K562 (cell line): ENCODE results near the gene ZNF296. TPM values are rescaled to one million over a fixed set of nuclear protein-coding genes. Genes with fewer than 3 reads are reported as not detected.

Source experiments
- ATAC-seq: fragments of 200-7000 bp; cut with Tn5 transposase; 3 replicates; pipeline ENCODE4 v1.9.1; 2020; ENCODE audit warnings: moderate library complexity
- BruUV-seq: library from RNA; stranded (reverse); fragments of 400-500 nt; replicated peaks from 2 replicates; lab custom pipeline; 2021; lab: Mats Ljungman, UMichigan
- CTCF ChIA-PET: fragments of 300-600 bp; formaldehyde crosslinking; extraction: SDS; loops from one replicate; lab custom pipeline; 2021; ENCODE audit warnings: low intra/inter-chr PET ratio; lab: Yijun Ruan, JAX
- POLR2A ChIA-PET: fragments of 300-600, 350-650 bp; sonication (Branson Sonifier 250); formaldehyde crosslinking; extraction: SDS; loops from one replicate; lab custom pipeline; 2021; ENCODE audit warnings: antibody characterized with exemption, inconsistent platforms; lab: Yijun Ruan, JAX
- DNase-seq, 4 experiments: peaks; one replicate each; pipeline versions ENCODE4 v3.0.0 to v3.0.0-alpha.2; 2011 to 2018; ENCODE audit warnings: low spot score in 3 of 4, mixed read lengths in 3 of 4; ENCODE audit errors: extremely low read depth in 1 of 4
- FAIRE-seq: peaks from 2 replicates; lab custom pipeline; 2011; peaks lifted over from hg19 to GRCh38; lab: Jason Lieb, UNC
- H2AFZ ChIP-seq: 2 replicates; pipeline ENCODE4 v1.6.0; 2011; ENCODE audit warnings: low read depth, low read length, control low read depth, inconsistent platforms
- H3K27ac ChIP-seq: fragments of 200-600 bp; 3 replicates; pipeline ENCODE4 v1.8.0; 2011; ENCODE audit warnings: low read depth, mild to moderate bottlenecking, control low read depth, inconsistent platforms, low read length, moderate library complexity, mixed read lengths; ENCODE audit errors: extremely low read depth
- H3K27me3 ChIP-seq, 2 experiments: fragments of 300-600 bp in 1 of 2; 2 replicates in 1 of 2; 3 replicates in 1 of 2; pipeline versions ENCODE4 v1.6.0 to v1.8.0; 2011; ENCODE audit warnings: inconsistent platforms in 2 of 2, low read length in 2 of 2, mild to moderate bottlenecking in 1 of 2, mixed read lengths in 1 of 2, moderate library complexity in 1 of 2; ENCODE audit not compliant: control insufficient read depth in 2 of 2, insufficient read depth in 2 of 2
- H3K36me3 ChIP-seq: fragments of 300-600 bp; 3 replicates; pipeline ENCODE4 v1.8.0; 2011; ENCODE audit warnings: mild to moderate bottlenecking, low read length, inconsistent platforms; ENCODE audit not compliant: control insufficient read depth, insufficient read depth
- H3K4me1 ChIP-seq, 2 experiments: fragments of 200-600 bp in 1 of 2; replicated peaks in 1 of 2; 2 replicates in 1 of 2; 3 replicates in 1 of 2; pipeline versions ENCODE4 v1.5.1 to v1.8.0; 2011; ENCODE audit warnings: inconsistent platforms in 2 of 2, low read length in 2 of 2, mild to moderate bottlenecking in 1 of 2, mixed read lengths in 1 of 2, moderate library complexity in 1 of 2; ENCODE audit not compliant: control insufficient read depth in 2 of 2, insufficient read depth in 2 of 2
- H3K4me2 ChIP-seq: 2 replicates; pipeline ENCODE4 v1.6.1; 2011; ENCODE audit warnings: low read length, control low read depth, inconsistent platforms, mixed read lengths; ENCODE audit not compliant: insufficient read depth
- H3K4me3 ChIP-seq: fragments of 200-600 bp; sonication (generic), shearing (Covaris generic); 2 replicates; pipeline ENCODE4 v1.5.1; 2016; ENCODE audit warnings: control low read depth, inconsistent platforms
- H3K79me2 ChIP-seq: fragments of 200-600 bp; 3 replicates; pipeline ENCODE4 v1.8.0; 2011; ENCODE audit warnings: low read length, inconsistent platforms; ENCODE audit not compliant: control insufficient read depth, insufficient read depth
- H3K9ac ChIP-seq, 2 experiments: 2 replicates each; pipeline versions ENCODE4 v1.6.0 to v1.6.1; 2011; ENCODE audit warnings: low read depth in 2 of 2, low read length in 2 of 2, control low read depth in 1 of 2, inconsistent platforms in 1 of 2, mild to moderate bottlenecking in 1 of 2, mixed read lengths in 1 of 2; ENCODE audit not compliant: insufficient read depth in 1 of 2
- H3K9me1 ChIP-seq: one replicate; pipeline ENCODE4 v1.6.0; 2011; ENCODE audit warnings: inconsistent platforms, mild to moderate bottlenecking, low read length, moderate library complexity; ENCODE audit not compliant: control insufficient read depth, insufficient read depth
- H3K9me3 ChIP-seq: replicated peaks from 2 replicates; pipeline ENCODE4 v1.5.1; 2011; ENCODE audit warnings: low read depth, low read length, inconsistent platforms; ENCODE audit not compliant: control insufficient read depth, insufficient read depth
- H4K20me1 ChIP-seq: replicated peaks from 2 replicates; pipeline ENCODE4 v1.6.1; 2011; ENCODE audit warnings: low read length, inconsistent platforms, mixed read lengths; ENCODE audit not compliant: control insufficient read depth, insufficient read depth
- NONO ChIP-seq, 2 experiments: fragments of 200-400 bp in 1 of 2; fragments of 450-650 bp in 1 of 2; formaldehyde crosslinking in 1 of 2; IDR thresholded peaks; 2 replicates each; pipeline ENCODE4 v1.6.1; 2017; ENCODE audit warnings: low read depth in 2 of 2, mild to moderate bottlenecking in 2 of 2, moderate library complexity in 2 of 2, low read length in 1 of 2
- TSC22D4 ChIP-seq: fragments of 450-650 bp; IDR thresholded peaks from 2 replicates; pipeline ENCODE4 v1.6.1; 2016; ENCODE audit warnings: missing genetic modification characterization, missing biosample characterization, control low read depth
- ZC3H8 ChIP-seq: fragments of 450-650 bp; IDR thresholded peaks from 2 replicates; pipeline ENCODE4 v1.6.1; 2017
- ZNF668 ChIP-seq: fragments of 250-450 bp; sonication (Bioruptor Pico); IDR thresholded peaks from 2 replicates; pipeline ENCODE4 v1.8.0; 2022; ENCODE audit warnings: mild to moderate bottlenecking, inconsistent platforms
- WGBS: fragments of 100-300 bp; shearing (Covaris generic); methylation state at CpG from one replicate; pipeline ENCODE4 v1.1.6; 2016; ENCODE audit warnings: low coverage, mixed read lengths; ENCODE audit not compliant: insufficient coverage; ENCODE audit errors: missing lambda C conversion rate; 5-methylcytosine and 5-hydroxymethylcytosine counted together
- in situ Hi-C: fragments of 300-500 bp; cut with MboI; formaldehyde crosslinking; loops from 4 replicates; pipeline ENCODE4 v1.15.0; 2018; ENCODE audit warnings: inconsistent platforms, mixed read lengths
- intact Hi-C: fragments of 100-400 bp; cut with micrococcal nuclease; formaldehyde crosslinking; loops from 2 replicates; pipeline ENCODE4 v1.14.2; 2022
- polyA plus RNA-seq, 8 experiments: library from polyadenylated mRNA; depleted of rRNA in 4 of 8; stranded (reverse) in 5 of 8; unstranded in 3 of 8; fragments of >200 nt; fragmentation: Nextera tagmentation in 2 of 8; fragmentation: Illumina TruSeq in 1 of 8; extraction: Ambion mirVana in 2 of 8; extraction: Trizol in 1 of 8; gene quantifications; 2 replicates each; pipeline versions ENCODE4 v1.2.1 to v1.2.3, GENCODE V29; 2011 to 2014; ENCODE audit warnings: inconsistent platforms in 1 of 8, missing spikeins in 1 of 8
- total RNA-seq, 7 experiments: library from RNA; depleted of rRNA in 6 of 7; stranded (reverse); fragments of >200 nt in 6 of 7; fragmentation: Illumina TruSeq in 2 of 7; extraction: Trizol in 2 of 7; gene quantifications; 2 replicates each; pipeline versions ENCODE4 v1.2.1 to v1.2.3, GENCODE V29; 2011 to 2021; ENCODE audit warnings: low replicate concordance in 1 of 7
- TF ChIP-seq, protein P1 (sequence below), 3 experiments: fragments of 200-800 bp in 1 of 3; sonication (Bioruptor generic) in 1 of 3; sonication (generic) in 1 of 3; formaldehyde crosslinking in 1 of 3; IDR thresholded peaks; 2 replicates each; pipeline versions ENCODE4 v1.6.1 to v1.8.0; 2016 to 2022; ENCODE audit warnings: mild to moderate bottlenecking in 2 of 3, missing compliant biosample characterization in 2 of 3, missing genetic modification characterization in 2 of 3, missing genetic modification reagents in 1 of 3
- TF ChIP-seq, protein P2 (sequence below): fragments of 250-450 bp; sonication (Bioruptor Pico); IDR thresholded peaks from 2 replicates; pipeline ENCODE4 v1.4.0; 2020; ENCODE audit warnings: borderline replicate concordance
- TF ChIP-seq, protein P3 (sequence below): fragments of 450-650 bp; formaldehyde crosslinking; IDR thresholded peaks from 2 replicates; pipeline ENCODE4 v1.4.0; 2020; ENCODE audit warnings: mild to moderate bottlenecking, moderate library complexity

Gene ZNF296
- total and polyA plus RNA-seq, 9 of the 15 experiments (the other 6 are each of a cell fraction or from before 2014, with no cell fraction given), result 0.03 to 8.8 (median 0.47) TPM; not detected in 1

DNA sequence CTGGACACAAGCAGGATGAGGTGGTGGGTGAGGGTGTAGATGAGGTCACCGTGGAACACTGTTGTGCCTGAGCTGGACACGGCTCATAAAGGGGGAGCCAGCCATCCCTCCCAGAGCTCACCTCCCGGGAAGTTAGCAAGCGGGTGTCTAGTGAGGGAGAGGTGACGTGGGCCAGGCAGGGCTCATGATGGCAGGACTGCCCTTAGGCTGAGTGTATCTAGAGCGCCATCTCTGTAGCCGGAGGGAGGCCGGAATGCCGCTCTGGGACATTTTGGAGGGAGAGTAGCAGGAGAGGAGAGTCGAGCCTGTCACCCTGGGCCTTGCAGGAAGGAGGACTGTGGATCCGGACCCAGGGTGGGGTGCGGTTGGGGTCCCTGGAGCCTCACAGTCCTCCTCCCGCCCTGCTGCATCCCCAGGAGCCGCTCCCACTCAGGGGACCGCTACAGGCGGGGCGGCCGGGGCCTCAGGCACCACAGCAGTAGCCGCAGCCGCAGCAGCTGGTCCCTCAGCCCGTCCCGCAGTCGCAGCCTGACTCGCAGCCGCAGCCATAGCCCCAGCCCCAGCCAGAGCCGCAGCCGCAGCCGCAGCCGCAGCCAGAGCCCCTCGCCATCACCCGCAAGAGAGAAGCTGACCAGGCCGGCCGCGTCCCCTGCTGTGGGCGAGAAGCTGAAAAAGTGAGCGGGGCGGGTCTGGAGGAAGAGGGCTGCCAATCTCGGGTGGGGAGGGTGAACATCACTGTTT lies 9.2 kb downstream of the ZNF296 start:
- Histone ChIP-seq H3K27ac (no peak overlapping the region), H3K9ac (no peak overlapping the region), H3K9me1 (no peaks in the 10 kb centered on the region), H3K9me3 (no peaks in the 10 kb centered on the region), H3K79me2 (0 out of 3 replicates have a peak, but pooled peaks cover 4% of the 10 kb centered on the region), H2AFZ (no peak overlapping the region), H4K20me1 (peaks cover 4% of the 10 kb centered on the region; the same call in 1 of the 2 replicates), H3K4me1 (peaks cover 0 to 26% of the 10 kb centered on the region in 2 experiments; a peak in 2 of 5 replicates), H3K36me3 (peaks cover 78% of the 10 kb centered on the region; the same call in 2 of the 3 replicates), H3K4me3 (no peak overlapping the region), H3K4me2 (no peak overlapping the region), H3K27me3 (no peaks in the 10 kb centered on the region)
- WGBS, result 97% methylated on average over 17 of the region's 38 CpGs
- no TSS peak for BruUV-seq
- TF ChIP-seq TSC22D4 (tag) (no peak), NONO (IDR thresholded peaks at IDR 0.05; ENCODE audit: low read depth in 2 of 2, low read length in 1 of 2) (no peak), ZNF668 (no peak), ZC3H8 (no peak)
- TF ChIP-seq, protein P1, sequence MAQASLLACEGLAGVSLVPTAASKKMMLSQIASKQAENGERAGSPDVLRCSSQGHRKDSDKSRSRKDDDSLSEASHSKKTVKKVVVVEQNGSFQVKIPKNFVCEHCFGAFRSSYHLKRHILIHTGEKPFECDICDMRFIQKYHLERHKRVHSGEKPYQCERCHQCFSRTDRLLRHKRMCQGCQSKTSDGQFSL (CRISPR knock-in tag; IDR thresholded peaks at IDR 0.05), result no peak
- TF ChIP-seq, protein P1 (tag; IDR thresholded peaks at IDR 0.05), result no peak
- TF ChIP-seq, protein P2, sequence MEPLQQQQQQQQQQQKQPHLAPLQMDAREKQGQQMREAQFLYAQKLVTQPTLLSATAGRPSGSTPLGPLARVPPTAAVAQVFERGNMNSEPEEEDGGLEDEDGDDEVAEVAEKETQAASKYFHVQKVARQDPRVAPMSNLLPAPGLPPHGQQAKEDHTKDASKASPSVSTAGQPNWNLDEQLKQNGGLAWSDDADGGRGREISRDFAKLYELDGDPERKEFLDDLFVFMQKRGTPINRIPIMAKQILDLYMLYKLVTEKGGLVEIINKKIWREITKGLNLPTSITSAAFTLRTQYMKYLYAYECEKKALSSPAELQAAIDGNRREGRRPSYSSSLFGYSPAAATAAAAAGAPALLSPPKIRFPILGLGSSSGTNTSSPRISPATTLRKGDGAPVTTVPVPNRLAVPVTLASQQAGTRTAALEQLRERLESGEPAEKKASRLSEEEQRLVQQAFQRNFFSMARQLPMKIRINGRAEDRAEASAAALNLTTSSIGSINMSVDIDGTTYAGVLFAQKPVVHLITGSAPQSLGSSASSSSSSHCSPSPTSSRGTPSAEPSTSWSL (CRISPR knock-in tag), result no peak
- TF ChIP-seq, protein P3, sequence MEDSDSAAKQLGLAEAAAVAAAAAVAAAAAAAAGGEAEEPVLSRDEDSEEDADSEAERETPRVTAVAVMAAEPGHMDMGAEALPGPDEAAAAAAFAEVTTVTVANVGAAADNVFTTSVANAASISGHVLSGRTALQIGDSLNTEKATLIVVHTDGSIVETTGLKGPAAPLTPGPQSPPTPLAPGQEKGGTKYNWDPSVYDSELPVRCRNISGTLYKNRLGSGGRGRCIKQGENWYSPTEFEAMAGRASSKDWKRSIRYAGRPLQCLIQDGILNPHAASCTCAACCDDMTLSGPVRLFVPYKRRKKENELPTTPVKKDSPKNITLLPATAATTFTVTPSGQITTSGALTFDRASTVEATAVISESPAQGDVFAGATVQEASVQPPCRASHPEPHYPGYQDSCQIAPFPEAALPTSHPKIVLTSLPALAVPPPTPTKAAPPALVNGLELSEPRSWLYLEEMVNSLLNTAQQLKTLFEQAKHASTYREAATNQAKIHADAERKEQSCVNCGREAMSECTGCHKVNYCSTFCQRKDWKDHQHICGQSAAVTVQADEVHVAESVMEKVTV (CRISPR knock-in tag), result no peak
- POLR2A ChIA-PET, result interaction anchor here (0.6 to 1.2 kb wide), 5 partner anchors 13 to 327 kb away, joined by 3 to 6 read pairs (median 3); partner anchors contain the start of genes CLASRP and NKPD1
- intact Hi-C loops, result no loop called here
- CTCF ChIA-PET, result no interaction called here
- in situ Hi-C loops, result no loop called here
- no peak for DNase-seq
- FAIRE-seq, result no peak
- ATAC-seq, result no peak
